B cell (primary cell): ENCODE data around the gene UMAD1. TPM values are rescaled to one million over a fixed set of nuclear protein-coding genes. Genes with fewer than 3 reads are reported as not detected.

Experiments
- ATAC-seq: fragments of 200-7000 bp; cut with Tn5 transposase; one replicate; pipeline ENCODE4 v1.10.0; 2021; ENCODE audit warnings: low read depth, mild to moderate bottlenecking, moderate number of reproducible peaks, moderate library complexity
- CTCF ChIA-PET: fragments of 350-600 bp; sonication (Branson Sonifier 250); formaldehyde crosslinking; loops from one replicate; lab custom pipeline; 2021; ENCODE audit warnings: antibody characterized with exemption, inconsistent platforms; lab: Charles Lee
- POLR2A ChIA-PET: fragments of 350-600 bp; sonication (Branson Sonifier 250); formaldehyde crosslinking; loops from one replicate; lab custom pipeline; 2021; ENCODE audit warnings: antibody characterized with exemption; lab: Charles Lee
- DNase-seq: peaks from one replicate; pipeline ENCODE4 v3.0.0; 2013
- H2AFZ ChIP-seq: 2 replicates; pipeline ENCODE4 v1.6.1; 2012; ENCODE audit warnings: mild to moderate bottlenecking, low read depth, low read length; ENCODE audit not compliant: insufficient read depth, poor library complexity, severe bottlenecking
- H3K27ac ChIP-seq, 2 donors: 1 replicate in 1 of 2; 2 replicates in 1 of 2; pipeline ENCODE4 v1.5.1; 2012 to 2013; ENCODE audit warnings: low read length in 2 of 2, mild to moderate bottlenecking in 2 of 2, moderate library complexity in 1 of 2
- H3K27me3 ChIP-seq, 4 experiments: fragments of 200-600 bp in 1 of 4; sonication (generic) in 1 of 4; replicated peaks in 1 of 4; 1 replicate in 2 of 4; 2 replicates in 2 of 4; pipeline versions ENCODE4 v1.6.1 to v1.7.0; 2013 to 2016; ENCODE audit warnings: low read length in 3 of 4, mild to moderate bottlenecking in 2 of 4, mixed read lengths in 1 of 4, moderate library complexity in 1 of 4; ENCODE audit not compliant: insufficient read depth in 4 of 4, control insufficient read depth in 3 of 4; ENCODE audit errors: control extremely low read depth in 1 of 4
- H3K36me3 ChIP-seq, 2 experiments: replicated peaks in 1 of 2; 1 replicate in 1 of 2; 2 replicates in 1 of 2; pipeline versions ENCODE4 v1.6.1 to v1.7.1; 2013; ENCODE audit warnings: low read length in 1 of 2; ENCODE audit not compliant: insufficient read depth in 2 of 2, control insufficient read depth in 1 of 2; ENCODE audit errors: control extremely low read depth in 1 of 2, extremely low read depth in 1 of 2
- H3K4me1 ChIP-seq, 2 donors: fragments of 200-600 bp in 1 of 2; sonication (generic) in 1 of 2; 1 replicate in 1 of 2; 2 replicates in 1 of 2; pipeline versions ENCODE4 v1.5.1 to v1.6.1; 2013 to 2017; ENCODE audit warnings: low read length in 2 of 2; ENCODE audit not compliant: control insufficient read depth in 2 of 2, insufficient read depth in 2 of 2
- H3K4me2 ChIP-seq: replicated peaks from 2 replicates; pipeline ENCODE3; 2012; ENCODE audit warnings: mild to moderate bottlenecking, low read depth, low read length; ENCODE audit not compliant: poor library complexity, severe bottlenecking
- H3K4me3 ChIP-seq, 5 experiments: fragments of 200-600 bp in 1 of 5; sonication (generic) in 1 of 5; 1 replicate in 3 of 5; 2 replicates in 2 of 5; pipeline versions ENCODE4 v1.5.1 to v1.7.0; 2011 to 2016; ENCODE audit warnings: low read length in 4 of 5, mild to moderate bottlenecking in 4 of 5, low read depth in 2 of 5, control low read depth in 1 of 5, moderate library complexity in 1 of 5; ENCODE audit not compliant: insufficient read depth in 1 of 5; ENCODE audit errors: control extremely low read depth in 1 of 5, extremely low read depth in 1 of 5
- H3K79me2 ChIP-seq: fragments of 200-600 bp; sonication (generic); one replicate; pipeline ENCODE4 v1.6.0; 2016; ENCODE audit warnings: low read length; ENCODE audit not compliant: control insufficient read depth, insufficient read depth
- H3K9ac ChIP-seq: fragments of 200-600 bp; sonication (generic); 2 replicates; pipeline ENCODE4 v1.6.1; 2017; ENCODE audit warnings: mild to moderate bottlenecking, low read length, moderate library complexity
- H3K9me3 ChIP-seq, 3 donors: one replicate each; pipeline versions ENCODE4 v1.6.1 to v1.7.1; 2013; ENCODE audit warnings: low read length in 2 of 3; ENCODE audit not compliant: control insufficient read depth in 2 of 3, insufficient read depth in 1 of 3; ENCODE audit errors: control extremely low read depth in 1 of 3
- H4K20me1 ChIP-seq: 2 replicates; pipeline ENCODE4 v1.6.0; 2012; ENCODE audit warnings: mild to moderate bottlenecking, low read length; ENCODE audit not compliant: insufficient read depth, control insufficient read depth, poor library complexity, severe bottlenecking
- H3K27ac Mint-ChIP-seq: one replicate; pipeline ENCODE4 v1.8.0; 2021; ENCODE audit warnings: mixed read lengths
- H3K27me3 Mint-ChIP-seq: one replicate; pipeline ENCODE4 v1.8.0; 2021; ENCODE audit warnings: mixed read lengths
- H3K4me1 Mint-ChIP-seq: one replicate; pipeline ENCODE4 v1.8.0; 2021; ENCODE audit warnings: mixed read lengths
- H3K4me3 Mint-ChIP-seq: one replicate; pipeline ENCODE4 v1.8.0; 2021; ENCODE audit warnings: mixed read lengths
- H3K9me3 Mint-ChIP-seq: one replicate; pipeline ENCODE4 v1.8.0; 2022; ENCODE audit warnings: mixed read lengths; ENCODE audit not compliant: insufficient read depth
- EZH2 ChIP-seq: IDR thresholded peaks from 2 replicates; pipeline ENCODE4 v1.6.1; 2012; ENCODE audit warnings: borderline replicate concordance, low read depth, mild to moderate bottlenecking, moderate library complexity, low read length; ENCODE audit not compliant: insufficient read depth, poor library complexity, severe bottlenecking
- WGBS: methylation state at CpG from one replicate; pipeline ENCODE4 v1.1.5; 2013; ENCODE audit warnings: missing lambda C conversion rate; ENCODE audit not compliant: insufficient coverage; 5-methylcytosine and 5-hydroxymethylcytosine counted together
- intact Hi-C: fragments of 100-400 bp; cut with micrococcal nuclease; formaldehyde crosslinking; loops from one replicate; pipeline ENCODE4 v1.10.0; 2022
- polyA plus RNA-seq: library from polyadenylated mRNA; depleted of rRNA; stranded (reverse); fragments of >200 nt; gene quantifications from 2 replicates; pipeline ENCODE4 v1.2.3, GENCODE V29; 2012
- total RNA-seq, 2 donors: library from RNA; stranded (reverse); fragments of 120-200 nt in 1 of 2; gene quantifications; 1 replicate in 1 of 2; 2 replicates in 1 of 2; pipeline versions ENCODE4 v1.2.3 to v1.2.4, GENCODE V29; 2013 to 2022
- TF ChIP-seq, protein P1 (sequence below): fragments of 200-600 bp; IDR thresholded peaks from one replicate; pipeline ENCODE4 v1.8.0; 2022; ENCODE audit warnings: antibody characterized with exemption, mild to moderate bottlenecking

UMAD1 gene
- total and polyA plus RNA-seq, 2 donors (not counting 1 experiment from before 2014, with no cell fraction given), result 11.6 to 25.9 TPM

DNA sequence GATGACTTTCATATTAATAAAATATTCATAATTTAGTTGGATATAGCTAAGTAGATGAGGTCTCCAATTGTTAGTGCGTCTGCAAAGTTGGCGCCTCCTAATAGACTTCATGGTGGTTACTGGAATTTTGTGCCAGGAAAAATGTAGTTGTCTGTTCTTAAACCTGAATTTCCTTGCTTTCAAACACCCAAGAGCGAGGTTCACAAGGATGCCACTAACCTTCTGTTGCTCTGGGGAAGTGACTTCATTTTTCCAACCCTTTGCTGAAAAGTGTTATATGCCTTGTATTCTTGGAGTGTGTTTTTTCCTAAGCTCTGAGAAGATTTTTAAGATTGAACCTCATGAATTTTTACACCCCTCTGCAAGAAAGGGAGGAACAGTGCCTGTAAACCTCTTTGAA lies 229.1 kb downstream of the UMAD1 start:
- H3K4me3 Mint-ChIP-seq, result no peak overlapping the region
- POLR2A ChIA-PET, result interaction anchor here (1.2 kb wide), 1 partner anchor 50 kb away, joined by 4 read pairs; no protein-coding TSS in a partner anchor
- DNase-seq, result no peak

DNA sequence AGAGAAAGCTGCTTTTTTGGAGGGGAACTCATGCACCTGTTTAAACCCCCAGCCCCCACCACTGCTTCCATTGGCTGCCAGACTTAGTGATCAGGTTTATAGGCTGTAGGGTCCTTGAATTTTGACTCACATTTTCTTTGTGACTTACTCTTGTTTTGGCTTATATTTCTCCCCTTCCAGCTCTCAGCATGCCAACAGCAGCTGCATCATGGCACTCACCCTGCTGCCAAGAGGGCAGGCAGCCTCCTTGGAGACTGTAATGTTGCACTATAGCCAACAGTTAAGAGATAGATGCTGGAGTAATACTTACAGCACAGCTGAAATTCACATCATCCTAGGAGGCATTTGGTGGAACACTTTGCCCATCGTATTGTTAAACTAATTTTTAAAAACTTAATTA lies 230.0 kb downstream of the UMAD1 start:
- no peaks in the 10 kb centered on the region for H3K27me3 ChIP-seq
- H3K9ac ChIP-seq, result no peak overlapping the region
- no peak overlapping the region for H2AFZ ChIP-seq
- Mint-ChIP-seq H3K27ac (no peak overlapping the region), H3K4me3 (no peak overlapping the region), H3K27me3 (no peaks in the 10 kb centered on the region), H3K9me3 (no peaks in the 10 kb centered on the region), H3K4me1 (no peaks in the 10 kb centered on the region)
- no peaks in the 10 kb centered on the region for H3K36me3 ChIP-seq
- H4K20me1 ChIP-seq, result no peaks in the 10 kb centered on the region
- ATAC-seq, result no peak
- H3K79me2 ChIP-seq, result no peaks in the 10 kb centered on the region
- ChIA-PET POLR2A (interaction anchor here (1.2 kb wide), 1 partner anchor 50 kb away, joined by 4 read pairs; no protein-coding TSS in a partner anchor), CTCF (no interaction called here)
- no CpG with 5 or more reads among the region's 1 CpG for WGBS
- TF ChIP-seq EZH2, result no peak
- TF ChIP-seq, protein P1, sequence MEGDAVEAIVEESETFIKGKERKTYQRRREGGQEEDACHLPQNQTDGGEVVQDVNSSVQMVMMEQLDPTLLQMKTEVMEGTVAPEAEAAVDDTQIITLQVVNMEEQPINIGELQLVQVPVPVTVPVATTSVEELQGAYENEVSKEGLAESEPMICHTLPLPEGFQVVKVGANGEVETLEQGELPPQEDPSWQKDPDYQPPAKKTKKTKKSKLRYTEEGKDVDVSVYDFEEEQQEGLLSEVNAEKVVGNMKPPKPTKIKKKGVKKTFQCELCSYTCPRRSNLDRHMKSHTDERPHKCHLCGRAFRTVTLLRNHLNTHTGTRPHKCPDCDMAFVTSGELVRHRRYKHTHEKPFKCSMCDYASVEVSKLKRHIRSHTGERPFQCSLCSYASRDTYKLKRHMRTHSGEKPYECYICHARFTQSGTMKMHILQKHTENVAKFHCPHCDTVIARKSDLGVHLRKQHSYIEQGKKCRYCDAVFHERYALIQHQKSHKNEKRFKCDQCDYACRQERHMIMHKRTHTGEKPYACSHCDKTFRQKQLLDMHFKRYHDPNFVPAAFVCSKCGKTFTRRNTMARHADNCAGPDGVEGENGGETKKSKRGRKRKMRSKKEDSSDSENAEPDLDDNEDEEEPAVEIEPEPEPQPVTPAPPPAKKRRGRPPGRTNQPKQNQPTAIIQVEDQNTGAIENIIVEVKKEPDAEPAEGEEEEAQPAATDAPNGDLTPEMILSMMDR, result no peak
- no peak overlapping the region for H3K4me2 ChIP-seq
- no peak overlapping the region for H3K4me3 ChIP-seq
- peaks cover 0 to 4% (median 0%) of the 10 kb centered on the region in 3 donors for H3K9me3 ChIP-seq
- peaks cover 20 to 24% of the 10 kb centered on the region in 2 donors for H3K4me1 ChIP-seq
- no peak for DNase-seq
- intact Hi-C loops, result no loop called here
- no peak overlapping the region for H3K27ac ChIP-seq

More for the DNA sequence above, 229.1 kb downstream of the UMAD1 start:
- no peaks in the 10 kb centered on the region for H3K36me3 ChIP-seq
- TF ChIP-seq EZH2, result no peak
- TF ChIP-seq, protein P1, result no peak
- CTCF ChIA-PET, result interaction anchor here (1.1 to 1.7 kb wide), 2 partner anchors 11 to 188 kb away, joined by 3 to 7 read pairs; no protein-coding TSS in a partner anchor
- H3K4me1 ChIP-seq, result peaks cover 20 to 24% of the 10 kb centered on the region in 2 donors
- H3K9ac ChIP-seq, result no peak overlapping the region
- Mint-ChIP-seq H3K27me3 (no peaks in the 10 kb centered on the region), H3K9me3 (no peaks in the 10 kb centered on the region), H3K4me1 (no peaks in the 10 kb centered on the region), H3K27ac (no peak overlapping the region)
- no peak overlapping the region for H3K4me3 ChIP-seq
- H4K20me1 ChIP-seq, result no peaks in the 10 kb centered on the region
- 100% methylated on average over 1 of the region's 3 CpGs for WGBS
- no peak overlapping the region for H3K27ac ChIP-seq
- no peaks in the 10 kb centered on the region for H3K27me3 ChIP-seq
- peaks cover 0 to 1% (median 0%) of the 10 kb centered on the region in 3 donors for H3K9me3 ChIP-seq
- ATAC-seq, result no peak
- H3K79me2 ChIP-seq, result no peaks in the 10 kb centered on the region
- no peak overlapping the region for H2AFZ ChIP-seq
- H3K4me2 ChIP-seq, result no peak overlapping the region
- intact Hi-C loops, result loop anchor here (5.0 kb wide), 1 partner anchor 107 kb away; no protein-coding TSS in a partner anchor
